Mesenchymal stem cell (in vitro differentiated cells and primary cell): Measurements from ENCODE around the gene FGFRL1.

Experiments
- DNase-seq: peaks from one replicate; pipeline ENCODE4 v3.0.0-alpha.2; 2013
- H2AFZ ChIP-seq: one replicate; pipeline ENCODE4 v1.6.1; 2013; ENCODE audit warnings: low read depth, mild to moderate bottlenecking, control low read depth, inconsistent platforms, low read length, moderate library complexity
- H2AK5ac ChIP-seq: 2 replicates; pipeline ENCODE4 v1.6.1; 2013; ENCODE audit warnings: low read length, moderate library complexity, mild to moderate bottlenecking, inconsistent platforms; ENCODE audit not compliant: severe bottlenecking
- H2BK120ac ChIP-seq: one replicate; pipeline ENCODE4 v1.6.1; 2013; ENCODE audit warnings: low read depth, mild to moderate bottlenecking, inconsistent platforms, low read length, moderate library complexity
- H2BK12ac ChIP-seq, 2 experiments: one replicate each; pipeline ENCODE4 v1.6.1; 2013; ENCODE audit warnings: inconsistent platforms in 2 of 2, low read length in 2 of 2, mild to moderate bottlenecking in 2 of 2, moderate library complexity in 2 of 2, control low read depth in 1 of 2
- H2BK15ac ChIP-seq: one replicate; pipeline ENCODE4 v1.6.1; 2013; ENCODE audit warnings: mild to moderate bottlenecking, low read depth, inconsistent platforms; ENCODE audit not compliant: poor library complexity, severe bottlenecking
- H2BK5ac ChIP-seq: 2 replicates; pipeline ENCODE4 v1.6.1; 2013; ENCODE audit warnings: low read depth, mild to moderate bottlenecking, low read length, control low read depth, inconsistent platforms; ENCODE audit not compliant: poor library complexity, severe bottlenecking
- H3K14ac ChIP-seq, 2 experiments: one replicate each; pipeline ENCODE4 v1.6.1; 2013; ENCODE audit warnings: inconsistent platforms in 2 of 2, low read length in 2 of 2, control low read depth in 1 of 2, mild to moderate bottlenecking in 1 of 2, moderate library complexity in 1 of 2
- H3K18ac ChIP-seq, 2 experiments: one replicate each; pipeline ENCODE4 v1.6.1; 2013; ENCODE audit warnings: inconsistent platforms in 2 of 2, low read length in 2 of 2, control low read depth in 1 of 2, low read depth in 1 of 2, mild to moderate bottlenecking in 1 of 2
- H3K23ac ChIP-seq, 2 experiments: one replicate each; pipeline ENCODE4 v1.6.1; 2013; ENCODE audit warnings: inconsistent platforms in 2 of 2, low read length in 2 of 2, mild to moderate bottlenecking in 2 of 2, moderate library complexity in 2 of 2, control low read depth in 1 of 2
- H3K27ac ChIP-seq: 2 replicates; pipeline ENCODE4 v1.5.1; 2013; ENCODE audit warnings: mild to moderate bottlenecking, moderate library complexity, low read length, control low read depth, inconsistent platforms; ENCODE audit not compliant: poor library complexity, severe bottlenecking
- H3K27me3 ChIP-seq, 2 experiments: 2 replicates each; pipeline versions ENCODE4 v1.6.1 to v1.7.0; 2013; ENCODE audit warnings: low read length in 2 of 2, mild to moderate bottlenecking in 2 of 2, moderate library complexity in 2 of 2, control low read depth in 1 of 2, inconsistent platforms in 1 of 2; ENCODE audit not compliant: control insufficient read depth in 1 of 2, insufficient read depth in 1 of 2
- H3K36me3 ChIP-seq, 2 experiments: 2 replicates each; pipeline versions ENCODE4 v1.6.1 to v1.7.0; 2013; ENCODE audit warnings: low read length in 2 of 2, control low read depth in 1 of 2, inconsistent platforms in 1 of 2, low read depth in 1 of 2, mild to moderate bottlenecking in 1 of 2; ENCODE audit not compliant: insufficient read depth in 2 of 2, control insufficient read depth in 1 of 2
- H3K4ac ChIP-seq, 2 experiments: one replicate each; pipeline ENCODE4 v1.6.1; 2013; ENCODE audit warnings: inconsistent platforms in 2 of 2, low read length in 2 of 2, mild to moderate bottlenecking in 2 of 2, moderate library complexity in 2 of 2, control low read depth in 1 of 2, low read depth in 1 of 2
- H3K4me1 ChIP-seq: 2 replicates; pipeline ENCODE4 v1.6.1; 2013; ENCODE audit warnings: low read depth, low read length, control low read depth; ENCODE audit not compliant: control insufficient read depth, insufficient read depth
- H3K4me2 ChIP-seq: 2 replicates; pipeline ENCODE4 v1.6.1; 2013; ENCODE audit warnings: low read length, mild to moderate bottlenecking, inconsistent platforms; ENCODE audit not compliant: poor library complexity, severe bottlenecking
- H3K4me3 ChIP-seq, 2 experiments: 2 replicates each; pipeline versions ENCODE4 v1.5.1 to v1.7.0; 2013; ENCODE audit warnings: low read length in 2 of 2, mild to moderate bottlenecking in 2 of 2, control low read depth in 1 of 2, low read depth in 1 of 2; ENCODE audit not compliant: insufficient read depth in 1 of 2
- H3K79me1 ChIP-seq: replicated peaks from 2 replicates; pipeline ENCODE4 v1.6.1; 2013; ENCODE audit warnings: mild to moderate bottlenecking, control low read depth, low read length, inconsistent platforms; ENCODE audit not compliant: poor library complexity, severe bottlenecking
- H3K9ac ChIP-seq: 2 replicates; pipeline ENCODE4 v1.7.0; 2013; ENCODE audit warnings: mild to moderate bottlenecking, low read length, moderate library complexity
- H3K9me3 ChIP-seq: 2 replicates; pipeline ENCODE4 v1.7.0; 2013; ENCODE audit warnings: mild to moderate bottlenecking, low read length; ENCODE audit not compliant: control insufficient read depth
- H4K8ac ChIP-seq: one replicate; pipeline ENCODE4 v1.6.1; 2013; ENCODE audit warnings: inconsistent platforms, mild to moderate bottlenecking, low read length, moderate library complexity
- H4K91ac ChIP-seq: one replicate; pipeline ENCODE4 v1.6.1; 2013; ENCODE audit warnings: mild to moderate bottlenecking, low read length, inconsistent platforms
- WGBS: methylation state at CpG from one replicate; pipeline ENCODE4 v1.1.7; 2013; ENCODE audit warnings: mixed read lengths; 5-methylcytosine and 5-hydroxymethylcytosine counted together

FGFRL1 gene

GRCh38 chr4:1047106-1047975 is 35.9 kb downstream of the FGFRL1 start:
- 93% methylated on average over 41 of the region's 41 CpGs for WGBS
- peak overlapping the region in 1 of 2 experiments; percentile 83 for H2BK12ac ChIP-seq
- H4K8ac ChIP-seq = no peak overlapping the region
- H3K18ac ChIP-seq = peak overlapping the region in 1 of 2 experiments; percentile 71
- no peak overlapping the region for H2AFZ ChIP-seq
- no peak overlapping the region for H3K23ac ChIP-seq
- no peak overlapping the region for H3K27ac ChIP-seq
- H2BK5ac ChIP-seq = no peak overlapping the region
- no peak overlapping the region for H3K4ac ChIP-seq
- no peaks in the 10 kb centered on the region for H3K9me3 ChIP-seq
- H3K4me1 ChIP-seq = peaks cover 54% of the 10 kb centered on the region
- H3K14ac ChIP-seq = no peak overlapping the region
- H3K4me2 ChIP-seq = peak overlapping the region; percentile 0
- H3K27me3 ChIP-seq = peaks cover under 1 to 7% of the 10 kb centered on the region in 2 experiments
- peak overlapping the region; percentile 66 for H4K91ac ChIP-seq
- no peaks in the 10 kb centered on the region for H3K36me3 ChIP-seq
- peak overlapping the region; percentile 1 for H2BK15ac ChIP-seq
- no peak for DNase-seq
- H2AK5ac ChIP-seq = peak overlapping the region; percentile 17
- H2BK120ac ChIP-seq = no peak overlapping the region
- H3K79me1 ChIP-seq = no peaks in the 10 kb centered on the region
- peak overlapping the region; percentile 73 for H3K9ac ChIP-seq
- peak overlapping the region in 1 of 2 experiments; percentile 71 for H3K4me3 ChIP-seq

GRCh38 chr4:1047976-1048772 is 36.7 kb downstream of the FGFRL1 start:
- no peak overlapping the region for H4K91ac ChIP-seq
- no peak overlapping the region for H2AFZ ChIP-seq
- no peak overlapping the region for H3K18ac ChIP-seq
- no peak overlapping the region for H2BK12ac ChIP-seq
- no peaks in the 10 kb centered on the region for H3K9me3 ChIP-seq
- H3K36me3 ChIP-seq = no peaks in the 10 kb centered on the region
- no peak overlapping the region for H2BK120ac ChIP-seq
- no peak overlapping the region for H3K4me2 ChIP-seq
- peaks cover 49% of the 10 kb centered on the region for H3K4me1 ChIP-seq
- peaks cover 9 to 12% of the 10 kb centered on the region in 2 experiments for H3K27me3 ChIP-seq
- no peak overlapping the region for H2BK5ac ChIP-seq
- no peak overlapping the region for H4K8ac ChIP-seq
- H3K14ac ChIP-seq = no peak overlapping the region
- no peak overlapping the region for H2AK5ac ChIP-seq
- H3K27ac ChIP-seq = no peak overlapping the region
- peak overlapping the region; percentile 1 for H2BK15ac ChIP-seq
- 87% methylated on average over 31 of the region's 34 CpGs for WGBS
- peak overlapping the region in 1 of 2 experiments; percentile 71 for H3K4me3 ChIP-seq
- no peak for DNase-seq
- no peaks in the 10 kb centered on the region for H3K79me1 ChIP-seq
- H3K23ac ChIP-seq = no peak overlapping the region
- H3K9ac ChIP-seq = peak overlapping the region; percentile 73
- no peak overlapping the region for H3K4ac ChIP-seq

GRCh38 chr4:1048773-1049590 is 37.6 kb downstream of the FGFRL1 start:
- no peak overlapping the region for H3K4me2 ChIP-seq
- no peak overlapping the region for H4K8ac ChIP-seq
- H3K4me3 ChIP-seq = no peak overlapping the region
- H3K4me1 ChIP-seq = peaks cover 41% of the 10 kb centered on the region
- H2AFZ ChIP-seq = no peak overlapping the region
- H2BK120ac ChIP-seq = no peak overlapping the region
- H2BK12ac ChIP-seq = no peak overlapping the region
- H3K14ac ChIP-seq = peak overlapping the region in 1 of 2 experiments; percentile 6
- H3K36me3 ChIP-seq = no peaks in the 10 kb centered on the region
- H4K91ac ChIP-seq = no peak overlapping the region
- DNase-seq = no peak
- no peaks in the 10 kb centered on the region for H3K9me3 ChIP-seq
- no peak overlapping the region for H3K18ac ChIP-seq
- peaks cover 12 to 16% of the 10 kb centered on the region in 2 experiments for H3K27me3 ChIP-seq
- no peak overlapping the region for H3K9ac ChIP-seq
- no peaks in the 10 kb centered on the region for H3K79me1 ChIP-seq
- H2BK15ac ChIP-seq = no peak overlapping the region
- no peak overlapping the region for H2BK5ac ChIP-seq
- H3K27ac ChIP-seq = no peak overlapping the region
- no peak overlapping the region for H3K23ac ChIP-seq
- WGBS = 91% methylated on average over 16 of the region's 16 CpGs
- no peak overlapping the region for H3K4ac ChIP-seq
- H2AK5ac ChIP-seq = peak overlapping the region; percentile 31
